HepG2 (cell line): ENCODE results near the gene CSNK1G1.

Experiments used
- CENPX ChIP-seq: sonication (generic); formaldehyde crosslinking; IDR thresholded peaks from 2 replicates; pipeline ENCODE4 v1.9.0; 2021; ENCODE audit warnings: mild to moderate bottlenecking, missing genetic modification reagents, moderate library complexity
- MXI1 ChIP-seq: IDR thresholded peaks from 3 replicates; pipeline ENCODE4 v1.6.1; 2012; ENCODE audit warnings: low read depth, low read length, inconsistent platforms, borderline replicate concordance
- NFIC ChIP-seq: IDR thresholded peaks from 2 replicates; pipeline ENCODE4 v1.6.1; 2012; ENCODE audit warnings: mild to moderate bottlenecking, low read length, inconsistent platforms
- REXO4 ChIP-seq: sonication (generic); formaldehyde crosslinking; IDR thresholded peaks from 2 replicates; pipeline ENCODE4 v1.8.0; 2022; ENCODE audit warnings: missing genetic modification reagents, mild to moderate bottlenecking, borderline replicate concordance
- TBL1XR1 ChIP-seq: fragments of 150-350 bp; IDR thresholded peaks from 2 replicates; pipeline ENCODE4 v1.6.1; 2014; ENCODE audit warnings: borderline replicate concordance, low read length; ENCODE audit not compliant: partially characterized antibody
- TF ChIP-seq, protein P1 (sequence below): sonication (generic); formaldehyde crosslinking; IDR thresholded peaks from 2 replicates; pipeline ENCODE4 v1.4.0; 2020; ENCODE audit warnings: missing genetic modification reagents

DNA sequence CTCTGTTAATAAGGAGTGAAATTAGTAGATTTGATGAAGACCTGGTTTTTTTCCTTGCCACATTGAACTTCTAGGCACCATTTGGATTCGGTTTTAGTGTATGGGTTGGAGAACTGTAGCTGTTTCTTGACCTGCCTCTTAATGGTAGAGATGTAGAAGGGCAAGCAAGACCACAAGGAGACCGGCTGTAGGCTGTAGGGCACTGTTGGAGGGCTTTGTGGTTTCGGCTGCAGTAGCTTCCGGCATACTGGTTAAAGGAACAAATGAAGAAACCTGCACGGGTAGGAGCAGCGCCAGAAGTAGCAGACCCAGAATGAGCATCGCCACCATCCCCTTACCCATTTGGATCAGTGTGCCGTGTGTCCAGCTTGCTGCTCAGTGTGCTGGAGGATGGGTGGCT lies 17.4 kb upstream of the CSNK1G1 start:
- no peak for TF ChIP-seq REXO4 (CRISPR knock-in tag)
- TF ChIP-seq NFIC = no peak
- TF ChIP-seq, protein P1, sequence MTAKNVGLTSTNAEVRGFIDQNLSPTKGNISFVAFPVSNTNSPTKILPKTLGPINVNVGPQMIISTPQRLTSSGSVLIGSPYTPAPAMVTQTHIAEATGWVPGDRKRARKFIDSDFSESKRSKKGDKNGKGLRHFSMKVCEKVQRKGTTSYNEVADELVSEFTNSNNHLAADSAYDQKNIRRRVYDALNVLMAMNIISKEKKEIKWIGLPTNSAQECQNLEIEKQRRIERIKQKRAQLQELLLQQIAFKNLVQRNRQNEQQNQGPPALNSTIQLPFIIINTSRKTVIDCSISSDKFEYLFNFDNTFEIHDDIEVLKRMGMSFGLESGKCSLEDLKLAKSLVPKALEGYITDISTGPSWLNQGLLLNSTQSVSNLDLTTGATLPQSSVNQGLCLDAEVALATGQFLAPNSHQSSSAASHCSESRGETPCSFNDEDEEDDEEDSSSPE (CRISPR knock-in tag) = no peak
- no peak for TF ChIP-seq MXI1
- TF ChIP-seq CENPX (CRISPR knock-in tag) = no peak
- no peak for TF ChIP-seq TBL1XR1
